ENCODE data around the gene PTPRG. TPM values are rescaled to one million over a fixed set of nuclear protein-coding genes. Genes with fewer than 3 reads are reported as not detected.

Gene PTPRG
- total RNA-seq, 1 experiment from 2014 or later: 69.3 TPM

GRCh38 chr3:61847784-61848462 is 286.6 kb downstream of the PTPRG start:
- Histone ChIP-seq H2BK12ac (ENCODE audit: insufficient read length, low read depth, low read length) (no peak overlapping the region), H3T11ph (ENCODE audit: low read length) (no peak overlapping the region), H3K79me2 (ENCODE audit: insufficient read depth, low read length) (peaks cover 15% of the 10 kb centered on the region; the same call in 1 of the 2 replicates), H4K91ac (ENCODE audit: insufficient read length, low read depth, low read length) (no peak overlapping the region), H2AK5ac (ENCODE audit: insufficient read length, low read length) (no peak overlapping the region), H3K4me2 (ENCODE audit: insufficient read depth, insufficient read length, low read length) (peak overlapping the region; percentile 7), H4K8ac (replicated peaks; ENCODE audit: insufficient read length, low read depth, low read length) (no peak overlapping the region), H3K56ac (ENCODE audit: insufficient read length, low read depth, low read length) (no peak overlapping the region), H3K27me3 (ENCODE audit: insufficient read depth, low read length) (no peaks in the 10 kb centered on the region), H2AFZ (ENCODE audit: low read length) (no peak overlapping the region), H2BK20ac (ENCODE audit: low read depth, low read length, poor library complexity, severe bottlenecking) (no peak overlapping the region), H4K20me1 (ENCODE audit: control insufficient read depth, insufficient read depth, insufficient read length) (no peaks in the 10 kb centered on the region), H4K5ac (ENCODE audit: insufficient read length, low read depth, low read length) (no peak overlapping the region), H3K23ac (ENCODE audit: insufficient read length, low read depth, low read length) (no peak overlapping the region), H3K4ac (ENCODE audit: low read depth, low read length) (no peak overlapping the region), H3K79me1 (ENCODE audit: insufficient read depth, low read depth, low read length, poor library complexity, severe bottlenecking) (peaks cover 5% of the 10 kb centered on the region), H2BK120ac (ENCODE audit: low read depth, low read length, poor library complexity, severe bottlenecking) (no peak overlapping the region), H3K9ac (ENCODE audit: extremely low read depth, insufficient read length, low read length) (no peak overlapping the region), H3K23me2 (ENCODE audit: insufficient read length, low read depth, low read length, poor library complexity, severe bottlenecking) (no peaks in the 10 kb centered on the region), H2BK15ac (ENCODE audit: low read depth, low read length) (no peak overlapping the region), H3K14ac (ENCODE audit: insufficient read depth, low read length) (peak overlapping the region; percentile 26; the same call in 1 of the 2 replicates), H3K9me3 (ENCODE audit: control insufficient read depth, low read depth, low read length) (no peaks in the 10 kb centered on the region), H3K27ac (ENCODE audit: insufficient read length, low read depth, low read length) (no peak overlapping the region), H3K18ac (ENCODE audit: insufficient read length, low read depth, low read length) (no peak overlapping the region), H2BK5ac (ENCODE audit: insufficient read length, low read length) (no peak overlapping the region), H3K4me1 (ENCODE audit: insufficient read depth, low read length) (peaks cover 17% of the 10 kb centered on the region)
- no peak for DNase-seq
- H3K36me3 Mint-ChIP-seq (ENCODE audit: insufficient read depth in 1 of 3, low read depth in 3 of 3): no peaks in the 10 kb centered on the region; a peak in 2 of 7 replicates
- H3K27me3 Mint-ChIP-seq (ENCODE audit: low read depth): no peaks in the 10 kb centered on the region
- peaks cover 57 to 59% of the 10 kb centered on the region in 2 experiments for H3K4me1 Mint-ChIP-seq
- no peaks in the 10 kb centered on the region for H3K9me3 Mint-ChIP-seq
- H3K27ac Mint-ChIP-seq: peak overlapping the region; percentile 89 to 97 (median 89)
- TF ChIP-seq CTCF (conservative IDR thresholded peaks at IDR 0.05): no peak
- WGBS (ENCODE audit: extremely low coverage, insufficient read length, low lambda C conversion rate): no CpG with 5 or more reads among the region's 7 CpGs
- peak overlapping the region; percentile 12 to 14; a peak in 1 of 5 replicates for H3K4me3 Mint-ChIP-seq
